H1 (cell line): ENCODE measurements around the gene ARPC3. TPM values are rescaled to one million over a fixed set of nuclear protein-coding genes. Genes with fewer than 3 reads are reported as not detected.

Experiments
- CTCF ChIA-PET: fragments of 300-600 bp; sonication (Branson Sonifier 250); formaldehyde crosslinking; loops from one replicate; lab custom pipeline; 2021; ENCODE audit not compliant: partially characterized antibody; lab: Charles Lee
- POLR2A ChIA-PET: fragments of 300-600 bp; sonication (Branson Sonifier 250); formaldehyde crosslinking; loops from one replicate; lab custom pipeline; 2021; ENCODE audit warnings: inconsistent platforms; ENCODE audit not compliant: partially characterized antibody; lab: Charles Lee
- DNase-seq, 2 experiments: peaks; one replicate each; pipeline versions ENCODE4 v3.0.0 to v3.0.0-alpha.2; 2010 to 2022; ENCODE audit warnings: low spot score in 2 of 2, low read depth in 1 of 2, mixed read lengths in 1 of 2
- FAIRE-seq: peaks from 2 replicates; lab custom pipeline; 2011; peaks lifted over from hg19 to GRCh38; lab: Jason Lieb, UNC
- H2AFZ ChIP-seq: 2 replicates; pipeline ENCODE4 v1.8.1; 2012; ENCODE audit warnings: low read length, inconsistent platforms
- H2AK5ac ChIP-seq: 2 replicates; pipeline ENCODE4 v1.6.1; 2013; ENCODE audit warnings: low read depth, low read length
- H2BK120ac ChIP-seq: replicated peaks from 2 replicates; pipeline ENCODE3; 2013; ENCODE audit warnings: low read depth, low read length, inconsistent platforms
- H2BK12ac ChIP-seq: 2 replicates; pipeline ENCODE4 v1.6.1; 2013; ENCODE audit warnings: low read depth, low read length
- H2BK15ac ChIP-seq: 2 replicates; pipeline ENCODE4 v1.6.1; 2013; ENCODE audit warnings: low read length
- H2BK20ac ChIP-seq: 2 replicates; pipeline ENCODE4 v1.6.1; 2013; ENCODE audit warnings: low read length
- H2BK5ac ChIP-seq: 2 replicates; pipeline ENCODE4 v1.6.1; 2013; ENCODE audit warnings: low read depth, low read length
- H3K14ac ChIP-seq: 2 replicates; pipeline ENCODE4 v1.6.1; 2013; ENCODE audit warnings: inconsistent platforms; ENCODE audit not compliant: insufficient read length
- H3K18ac ChIP-seq: 2 replicates; pipeline ENCODE4 v1.6.1; 2013; ENCODE audit warnings: low read length; ENCODE audit errors: extremely low read depth
- H3K23ac ChIP-seq: 2 replicates; pipeline ENCODE4 v1.6.1; 2013; ENCODE audit warnings: inconsistent platforms; ENCODE audit not compliant: insufficient read length
- H3K23me2 ChIP-seq: 2 replicates; pipeline ENCODE4 v1.6.1; 2013; ENCODE audit warnings: low read depth, low read length
- H3K27ac ChIP-seq: 2 replicates; pipeline ENCODE4 v1.6.1; 2011; ENCODE audit warnings: low read depth, low read length, inconsistent platforms
- H3K27me3 ChIP-seq, 4 experiments: replicated peaks in 1 of 4; 1 replicate in 1 of 4; 2 replicates in 3 of 4; pipeline versions ENCODE4 v1.6.1 to v1.8.1; 2011 to 2013; ENCODE audit warnings: low read length in 3 of 4, mild to moderate bottlenecking in 3 of 4, inconsistent platforms in 2 of 4, mixed read lengths in 2 of 4, moderate library complexity in 1 of 4; ENCODE audit not compliant: control insufficient read depth in 3 of 4, insufficient read depth in 3 of 4; ENCODE audit errors: extremely low read depth in 1 of 4
- H3K36me3 ChIP-seq, 4 experiments: 2 replicates each; pipeline versions ENCODE4 v1.6.1 to v1.8.1; 2011 to 2013; ENCODE audit warnings: mild to moderate bottlenecking in 4 of 4, low read length in 3 of 4, moderate library complexity in 2 of 4, control low read depth in 1 of 4, inconsistent platforms in 1 of 4; ENCODE audit not compliant: insufficient read depth in 4 of 4, control insufficient read depth in 2 of 4
- H3K4ac ChIP-seq: replicated peaks from 2 replicates; pipeline ENCODE3; 2013; ENCODE audit warnings: low read length, low read depth, mixed read lengths, inconsistent platforms; ENCODE audit not compliant: insufficient read length
- H3K4me1 ChIP-seq, 4 experiments: replicated peaks in 1 of 4; 1 replicate in 1 of 4; 2 replicates in 3 of 4; pipeline versions ENCODE4 v1.6.1 to v1.8.1; 2011 to 2013; ENCODE audit warnings: low read length in 3 of 4, inconsistent platforms in 2 of 4, mixed read lengths in 1 of 4; ENCODE audit not compliant: insufficient read depth in 4 of 4, control insufficient read depth in 3 of 4
- H3K4me2 ChIP-seq, 2 experiments: 2 replicates each; pipeline versions ENCODE4 v1.6.1 to v1.8.1; 2011 to 2013; ENCODE audit warnings: low read depth in 2 of 2, low read length in 2 of 2, control low read depth in 1 of 2, inconsistent platforms in 1 of 2, mild to moderate bottlenecking in 1 of 2; ENCODE audit not compliant: insufficient read depth in 1 of 2
- H3K4me3 ChIP-seq, 4 experiments: fragments of 200-600, 300-600 bp in 1 of 4; sonication (generic), shearing (Covaris generic), sonication (Bioruptor Twin) in 1 of 4; 2 replicates each; pipeline versions ENCODE4 v1.5.1 to v1.8.1; 2011 to 2016; ENCODE audit warnings: low read length in 4 of 4, low read depth in 3 of 4, control low read depth in 2 of 4, inconsistent platforms in 2 of 4, mild to moderate bottlenecking in 2 of 4, mixed read lengths in 1 of 4, moderate library complexity in 1 of 4; ENCODE audit not compliant: insufficient read depth in 2 of 4; ENCODE audit errors: extremely low read depth in 1 of 4
- H3K56ac ChIP-seq: replicated peaks from 2 replicates; pipeline ENCODE3; 2013; ENCODE audit warnings: low read depth, mild to moderate bottlenecking, mixed read lengths, low read length, inconsistent platforms; ENCODE audit not compliant: insufficient read length
- H3K79me1 ChIP-seq: 2 replicates; pipeline ENCODE4 v1.6.1; 2013; ENCODE audit warnings: low read depth, low read length, control low read depth
- H3K79me2 ChIP-seq, 2 experiments: 2 replicates each; pipeline versions ENCODE4 v1.6.1 to v1.8.1; 2012 to 2013; ENCODE audit warnings: low read length in 2 of 2, mild to moderate bottlenecking in 2 of 2, inconsistent platforms in 1 of 2; ENCODE audit not compliant: insufficient read depth in 2 of 2, control insufficient read depth in 1 of 2
- H3K9ac ChIP-seq, 4 experiments: replicated peaks in 1 of 4; 1 replicate in 1 of 4; 2 replicates in 3 of 4; pipeline versions ENCODE4 v1.6.1 to v1.8.1; 2011 to 2013; ENCODE audit warnings: low read depth in 3 of 4, low read length in 3 of 4, control low read depth in 2 of 4, mild to moderate bottlenecking in 2 of 4, moderate library complexity in 2 of 4, inconsistent platforms in 1 of 4; ENCODE audit errors: extremely low read depth in 1 of 4
- H3K9me3 ChIP-seq, 2 experiments: 2 replicates each; pipeline versions ENCODE4 v1.6.1 to v1.8.1; 2012 to 2013; ENCODE audit warnings: mild to moderate bottlenecking in 2 of 2, moderate library complexity in 2 of 2, control low read depth in 1 of 2, inconsistent platforms in 1 of 2, low read depth in 1 of 2, low read length in 1 of 2, mixed read lengths in 1 of 2; ENCODE audit not compliant: insufficient read depth in 2 of 2
- H4K20me1 ChIP-seq, 2 experiments: replicated peaks in 1 of 2; 2 replicates each; pipeline versions ENCODE3 to v1.8.1; 2011 to 2013; ENCODE audit warnings: inconsistent platforms in 2 of 2, low read length in 2 of 2, mild to moderate bottlenecking in 1 of 2; ENCODE audit not compliant: insufficient read depth in 2 of 2, control insufficient read depth in 1 of 2
- H4K5ac ChIP-seq: 2 replicates; pipeline ENCODE4 v1.6.1; 2013; ENCODE audit warnings: low read length, low read depth, mixed read lengths, inconsistent platforms; ENCODE audit not compliant: insufficient read length
- H4K8ac ChIP-seq: 2 replicates; pipeline ENCODE4 v1.8.0; 2013; ENCODE audit warnings: mild to moderate bottlenecking, moderate library complexity, low read length, inconsistent platforms; ENCODE audit not compliant: insufficient read depth; ENCODE audit errors: extremely low read depth
- H4K91ac ChIP-seq: replicated peaks from 2 replicates; pipeline ENCODE3; 2013; ENCODE audit warnings: low read length, mixed read lengths, inconsistent platforms; ENCODE audit not compliant: insufficient read length
- ATF3 ChIP-seq: IDR thresholded peaks from 2 replicates; pipeline ENCODE4 v1.6.1; 2011; ENCODE audit warnings: low read depth, mild to moderate bottlenecking, low read length; ENCODE audit not compliant: insufficient read depth
- BRCA1 ChIP-seq: IDR thresholded peaks from 2 replicates; pipeline ENCODE4 v1.6.1; 2012; ENCODE audit warnings: low read depth, low read length, improper control_type of control experiment
- CBX5 ChIP-seq: fragments of 300-800, 300-1000 bp; sonication (generic); IDR thresholded peaks from 2 replicates; pipeline ENCODE4 v1.7.1; 2016; ENCODE audit warnings: antibody characterized with exemption, low read length, low read depth
- EGR1 ChIP-seq: IDR thresholded peaks from 2 replicates; pipeline ENCODE4 v1.6.1; 2011; ENCODE audit warnings: low read depth, low read length, borderline replicate concordance
- KDM5A ChIP-seq: fragments of 200-600 bp; IDR thresholded peaks from 2 replicates; pipeline ENCODE4 v1.7.1; 2012; ENCODE audit warnings: mild to moderate bottlenecking, low read length, inconsistent platforms, mixed read lengths
- MAFK ChIP-seq: IDR thresholded peaks from 2 replicates; pipeline ENCODE4 v1.6.1; 2012; ENCODE audit warnings: low read depth, mild to moderate bottlenecking, improper control_type of control experiment, low read length
- MAX ChIP-seq: IDR thresholded peaks from 2 replicates; pipeline ENCODE4 v1.6.1; 2012; ENCODE audit warnings: inconsistent platforms
- SAP30 ChIP-seq: fragments of 300-600 bp; sonication (generic); IDR thresholded peaks from 2 replicates; pipeline ENCODE4 v1.7.1; 2012; ENCODE audit warnings: low read length, moderate library complexity, mild to moderate bottlenecking, inconsistent platforms; ENCODE audit not compliant: insufficient read depth, insufficient replicate concordance
- SIX5 ChIP-seq: IDR thresholded peaks from 2 replicates; pipeline ENCODE4 v1.6.1; 2011; ENCODE audit warnings: mild to moderate bottlenecking, low read depth, low read length
- ZNF274 ChIP-seq: IDR thresholded peaks from 2 replicates; pipeline ENCODE4 v1.7.0; 2012; ENCODE audit warnings: low read length, borderline replicate concordance; ENCODE audit errors: extremely low read depth
- WGBS, 2 experiments: shearing (Covaris generic) in 1 of 2; methylation state at CpG; one replicate each; pipeline versions ENCODE4 v1.1.6 to v1.1.7; 2013 to 2015; ENCODE audit warnings: low lambda C conversion rate in 2 of 2, mixed read lengths in 2 of 2, inconsistent platforms in 1 of 2, low coverage in 1 of 2, missing lambda C conversion rate in 1 of 2; ENCODE audit not compliant: insufficient replicate concordance in 2 of 2, insufficient coverage in 1 of 2, insufficient read length in 1 of 2; ENCODE audit errors: extremely low coverage in 1 of 2, missing lambda C conversion rate in 1 of 2; 5-methylcytosine and 5-hydroxymethylcytosine counted together
- polyA plus RNA-seq, 7 experiments: library from polyadenylated mRNA; depleted of rRNA in 3 of 7; stranded (reverse) in 5 of 7; unstranded in 2 of 7; fragments of >200 nt in 5 of 7; fragments of 200-250 nt in 2 of 7; gene quantifications; 1 replicate in 5 of 7; 2 replicates in 1 of 7; 4 replicates in 1 of 7; pipeline versions ENCODE4 v1.2.1 to v1.2.3, GENCODE V29; 2011 to 2013; ENCODE audit warnings: missing spikeins in 2 of 7, mixed read lengths in 2 of 7
- total RNA-seq: library from RNA; stranded (reverse); fragmentation: NEBNext Ultra II Directional; extraction: Animal tissue kit (Norgen Biotek cat#: 25700); gene quantifications from 2 replicates; pipeline ENCODE4 v1.2.1, GENCODE V29; 2021
- TF ChIP-seq, protein P1 (sequence below): IDR thresholded peaks from 2 replicates; pipeline ENCODE4 v1.6.1; 2012; ENCODE audit warnings: inconsistent platforms

Gene ARPC3
- total and polyA plus RNA-seq, 2 of the 8 experiments (the other 6 are each of a cell fraction or from before 2014, with no cell fraction given) = 36.7 to 160 TPM

DNA sequence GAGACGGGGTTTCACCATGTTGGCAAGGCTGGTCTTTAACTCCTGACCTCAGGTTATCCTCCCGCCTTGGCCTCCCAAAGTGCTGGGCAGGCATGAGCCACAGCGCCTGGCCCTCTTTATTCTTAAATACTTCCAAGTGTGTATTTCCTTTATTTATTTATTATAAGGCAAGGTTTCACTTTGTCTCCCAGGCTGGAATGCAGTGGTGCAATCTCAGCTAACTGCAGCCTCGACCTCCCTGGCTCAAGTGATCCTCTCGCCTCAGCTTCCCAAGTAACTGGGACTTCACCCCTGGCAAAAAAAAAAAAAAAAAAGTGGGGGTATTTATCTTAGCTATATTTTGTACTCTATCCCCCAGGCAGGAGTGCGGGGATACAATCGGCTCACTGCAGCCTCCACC, 25.3 kb upstream of the ARPC3 start:
- H3K79me1 ChIP-seq = no peaks in the 10 kb centered on the region
- no peaks in the 10 kb centered on the region for H3K79me2 ChIP-seq
- no peak overlapping the region for H3K4ac ChIP-seq
- no peak overlapping the region for H3K4me3 ChIP-seq
- H2BK20ac ChIP-seq = no peak overlapping the region
- 93% methylated on average over 7 of the region's 7 CpGs; no CpG with 5 or more reads in 1 of the 2 experiments for WGBS, 2 experiments
- no peak overlapping the region for H2BK5ac ChIP-seq
- H4K20me1 ChIP-seq = peaks cover 0 to 2% of the 10 kb centered on the region in 2 experiments
- H2BK120ac ChIP-seq = no peak overlapping the region
- peaks cover 0 to 8% (median 0%) of the 10 kb centered on the region in 4 experiments; a peak in 2 of 8 replicates for H3K36me3 ChIP-seq
- no peak overlapping the region for H3K18ac ChIP-seq
- POLR2A ChIA-PET = no interaction called here
- H3K9me3 ChIP-seq = no peaks in the 10 kb centered on the region
- H3K9ac ChIP-seq = no peak overlapping the region
- CTCF ChIA-PET = no interaction called here
- no peak overlapping the region for H3K14ac ChIP-seq
- TF ChIP-seq EGR1 = no peak
- no peak for TF ChIP-seq KDM5A
- TF ChIP-seq SIX5 = no peak
- TF ChIP-seq MAFK = no peak
- no peak for TF ChIP-seq CBX5
- no peak for TF ChIP-seq BRCA1
- no peak for TF ChIP-seq SAP30
- TF ChIP-seq, protein P1, sequence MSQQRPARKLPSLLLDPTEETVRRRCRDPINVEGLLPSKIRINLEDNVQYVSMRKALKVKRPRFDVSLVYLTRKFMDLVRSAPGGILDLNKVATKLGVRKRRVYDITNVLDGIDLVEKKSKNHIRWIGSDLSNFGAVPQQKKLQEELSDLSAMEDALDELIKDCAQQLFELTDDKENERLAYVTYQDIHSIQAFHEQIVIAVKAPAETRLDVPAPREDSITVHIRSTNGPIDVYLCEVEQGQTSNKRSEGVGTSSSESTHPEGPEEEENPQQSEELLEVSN = no peak
- no peak for TF ChIP-seq MAX
- TF ChIP-seq ZNF274 = no peak
- no peak for TF ChIP-seq ATF3
- H2BK15ac ChIP-seq = no peak overlapping the region
- no peak overlapping the region for H3K27ac ChIP-seq
- no peak overlapping the region for H3K56ac ChIP-seq
- no peak overlapping the region for H4K5ac ChIP-seq
- H3K23me2 ChIP-seq = no peaks in the 10 kb centered on the region
- H2AFZ ChIP-seq = no peak overlapping the region
- no peak overlapping the region for H3K4me2 ChIP-seq
- DNase-seq (peak in 1 of 2 experiments; percentile 17), FAIRE-seq (no peak)
- H4K91ac ChIP-seq = no peak overlapping the region
- H2BK12ac ChIP-seq = no peak overlapping the region
- no peak overlapping the region for H2AK5ac ChIP-seq
- no peaks in the 10 kb centered on the region for H3K27me3 ChIP-seq
- H3K23ac ChIP-seq = no peak overlapping the region
- no peaks in the 10 kb centered on the region for H3K4me1 ChIP-seq
- H4K8ac ChIP-seq = no peak overlapping the region
